ENCODE measurements around the gene BMP7. TPM values are rescaled to one million over a fixed set of nuclear protein-coding genes. Genes with fewer than 3 reads are reported as not detected.

BMP7 gene
- total and polyA plus RNA-seq, 2 experiments from 2014 or later = 15.9 to 22.8 TPM

- no peak for TF ChIP-seq CTCF (conservative IDR thresholded peaks at IDR 0.05; ENCODE audit: low read depth in 2 of 2)
These were observed 90.9 kb downstream of the BMP7 start (continued) for GRCh38 chr20:57175397-57176010.

- no peak for ATAC-seq
- H3K36me3 Mint-ChIP-seq (ENCODE audit: low read depth) = peaks cover 3% of the 10 kb centered on the region; the same call in 1 of the 3 replicates
- H3K27ac Mint-ChIP-seq = no peak overlapping the region
These were observed 91.7 kb downstream of the BMP7 start for GRCh38 chr20:57174737-57175136.

More at GRCh38 chr20:57174737-57175136, 91.7 kb downstream of the BMP7 start:
- no peak for TF ChIP-seq EZH2phosphoT487 (IDR thresholded peaks at IDR 0.05; ENCODE audit: unreplicated experiment)
- TF ChIP-seq EZH2 (IDR thresholded peaks at IDR 0.05; ENCODE audit: low read depth, unreplicated experiment) = no peak
- TF ChIP-seq STAT1 (IDR thresholded peaks at IDR 0.05; ENCODE audit: unreplicated experiment) = no peak
- TF ChIP-seq ZNF114 (CRISPR knock-in tag; IDR thresholded peaks at IDR 0.05) = no peak
- TF ChIP-seq, protein P1, sequence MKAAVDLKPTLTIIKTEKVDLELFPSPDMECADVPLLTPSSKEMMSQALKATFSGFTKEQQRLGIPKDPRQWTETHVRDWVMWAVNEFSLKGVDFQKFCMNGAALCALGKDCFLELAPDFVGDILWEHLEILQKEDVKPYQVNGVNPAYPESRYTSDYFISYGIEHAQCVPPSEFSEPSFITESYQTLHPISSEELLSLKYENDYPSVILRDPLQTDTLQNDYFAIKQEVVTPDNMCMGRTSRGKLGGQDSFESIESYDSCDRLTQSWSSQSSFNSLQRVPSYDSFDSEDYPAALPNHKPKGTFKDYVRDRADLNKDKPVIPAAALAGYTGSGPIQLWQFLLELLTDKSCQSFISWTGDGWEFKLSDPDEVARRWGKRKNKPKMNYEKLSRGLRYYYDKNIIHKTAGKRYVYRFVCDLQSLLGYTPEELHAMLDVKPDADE (IDR thresholded peaks at IDR 0.05) = no peak
- no peak for TF ChIP-seq CTCF (conservative IDR thresholded peaks at IDR 0.05; ENCODE audit: low read depth in 2 of 2)
- no peak for TF ChIP-seq POLR2AphosphoS5 (IDR thresholded peaks at IDR 0.05; ENCODE audit: low read depth)
- no peak for TF ChIP-seq ZNF331 (CRISPR knock-in tag; IDR thresholded peaks at IDR 0.05; ENCODE audit: low read depth)
- no peak for TF ChIP-seq NANOG (IDR thresholded peaks at IDR 0.05; ENCODE audit: borderline replicate concordance)
- TF ChIP-seq CREB1 (CRISPR knock-in tag; IDR thresholded peaks at IDR 0.05; ENCODE audit: low read depth) = no peak
- TF ChIP-seq, protein P2, sequence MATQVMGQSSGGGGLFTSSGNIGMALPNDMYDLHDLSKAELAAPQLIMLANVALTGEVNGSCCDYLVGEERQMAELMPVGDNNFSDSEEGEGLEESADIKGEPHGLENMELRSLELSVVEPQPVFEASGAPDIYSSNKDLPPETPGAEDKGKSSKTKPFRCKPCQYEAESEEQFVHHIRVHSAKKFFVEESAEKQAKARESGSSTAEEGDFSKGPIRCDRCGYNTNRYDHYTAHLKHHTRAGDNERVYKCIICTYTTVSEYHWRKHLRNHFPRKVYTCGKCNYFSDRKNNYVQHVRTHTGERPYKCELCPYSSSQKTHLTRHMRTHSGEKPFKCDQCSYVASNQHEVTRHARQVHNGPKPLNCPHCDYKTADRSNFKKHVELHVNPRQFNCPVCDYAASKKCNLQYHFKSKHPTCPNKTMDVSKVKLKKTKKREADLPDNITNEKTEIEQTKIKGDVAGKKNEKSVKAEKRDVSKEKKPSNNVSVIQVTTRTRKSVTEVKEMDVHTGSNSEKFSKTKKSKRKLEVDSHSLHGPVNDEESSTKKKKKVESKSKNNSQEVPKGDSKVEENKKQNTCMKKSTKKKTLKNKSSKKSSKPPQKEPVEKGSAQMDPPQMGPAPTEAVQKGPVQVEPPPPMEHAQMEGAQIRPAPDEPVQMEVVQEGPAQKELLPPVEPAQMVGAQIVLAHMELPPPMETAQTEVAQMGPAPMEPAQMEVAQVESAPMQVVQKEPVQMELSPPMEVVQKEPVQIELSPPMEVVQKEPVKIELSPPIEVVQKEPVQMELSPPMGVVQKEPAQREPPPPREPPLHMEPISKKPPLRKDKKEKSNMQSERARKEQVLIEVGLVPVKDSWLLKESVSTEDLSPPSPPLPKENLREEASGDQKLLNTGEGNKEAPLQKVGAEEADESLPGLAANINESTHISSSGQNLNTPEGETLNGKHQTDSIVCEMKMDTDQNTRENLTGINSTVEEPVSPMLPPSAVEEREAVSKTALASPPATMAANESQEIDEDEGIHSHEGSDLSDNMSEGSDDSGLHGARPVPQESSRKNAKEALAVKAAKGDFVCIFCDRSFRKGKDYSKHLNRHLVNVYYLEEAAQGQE (IDR thresholded peaks at IDR 0.05; ENCODE audit: unreplicated experiment) = no peak
- no peaks in the 10 kb centered on the region for H3K9me2 ChIP-seq (ENCODE audit: insufficient read depth)
- DNase-seq (ENCODE audit: low spot score) = no peak
- peaks cover 6% of the 10 kb centered on the region for H3K4me1 Mint-ChIP-seq
- H3K4me3 Mint-ChIP-seq = no peak overlapping the region
- 0 out of 2 replicates have a peak, but pooled peaks cover 4% of the 10 kb centered on the region for H3K4me1 ChIP-seq (ENCODE audit: insufficient read depth)
- no peaks in the 10 kb centered on the region for H3K27me3 ChIP-seq (ENCODE audit: insufficient read depth)
- peaks cover 8% of the 10 kb centered on the region for H3K27me3 Mint-ChIP-seq (ENCODE audit: insufficient read depth, low read depth, poor library complexity)
- H3K4me3 ChIP-seq = no peak overlapping the region
- no peak overlapping the region for H3K4me2 ChIP-seq
- H4K20me1 ChIP-seq (replicated peaks; ENCODE audit: insufficient read depth) = peaks cover 2% of the 10 kb centered on the region; the same call in 1 of the 2 replicates
- no peaks in the 10 kb centered on the region for H3K36me3 ChIP-seq (ENCODE audit: insufficient read depth)
- H3F3A ChIP-seq (replicated peaks; ENCODE audit: low read depth) = no peaks in the 10 kb centered on the region
- H2AFZ ChIP-seq = no peak overlapping the region
- H3K9me3 Mint-ChIP-seq = no peaks in the 10 kb centered on the region
- H3K27ac ChIP-seq (ENCODE audit: low read depth) = no peak overlapping the region
- H3K79me2 ChIP-seq (replicated peaks; ENCODE audit: insufficient read depth) = no peaks in the 10 kb centered on the region

All from GM23338 (cell line).